ENCODE data around the gene U2AF2. TPM values are rescaled to one million over a fixed set of nuclear protein-coding genes. Genes with fewer than 3 reads are reported as not detected.
A peak's percentile ranks its signal among the peaks of the same experiment; 100 is the strongest.

Gene U2AF2
- total and polyA plus RNA-seq, 9 of the 15 experiments (the other 6 are each of a cell fraction or from before 2014, with no cell fraction given), result 3.0 to 331 (median 157) TPM

- TF ChIP-seq ZBTB40 (IDR thresholded peaks at IDR 0.05), result peak; percentile 93
- TF ChIP-seq ZBTB40 (CRISPR knock-in tag; IDR thresholded peaks at IDR 0.05), result no peak
- peak; percentile 65 for TF ChIP-seq HNRNPK (IDR thresholded peaks at IDR 0.05; ENCODE audit: low read depth, low read length, poor library complexity, severe bottlenecking)
- peak; percentile 93 for TF ChIP-seq MAX (CRISPR knock-in tag; IDR thresholded peaks at IDR 0.05)
- TF ChIP-seq HNRNPH1 (optimal IDR thresholded peaks at IDR 0.05; ENCODE audit: low read depth, low read length), result no peak
- TF ChIP-seq MED1 (CRISPR knock-in tag; IDR thresholded peaks at IDR 0.05; ENCODE audit: borderline replicate concordance), result no peak
- TF ChIP-seq KLF1 (tag; IDR thresholded peaks at IDR 0.05), result peak; percentile 86
- peak; percentile 97 for TF ChIP-seq BRD4 (IDR thresholded peaks at IDR 0.05)
Observed at GRCh38 chr19:55654868-55655647, at the start of gene U2AF2 (continued).

All from K562 (cell line).